ENCODE measurements around the gene TMEM174. TPM values are rescaled to one million over a fixed set of nuclear protein-coding genes. Genes with fewer than 3 reads are reported as not detected.
"Not testable (repeated sequence)": the region's sequence is repeated elsewhere in the genome, so short reads cannot be mapped to it uniquely, and the experiment has no call there.

Gene TMEM174
- total RNA-seq, 3 donors from 2014 or later, result not detected

- Histone ChIP-seq H3K4me1 (no peaks in the 10 kb centered on the region), H3K9me3 (no peaks in the 10 kb centered on the region), H3K4me3 (peak overlapping the region; percentile 30 to 66 (median 46)), H3K36me3 (no peaks in the 10 kb centered on the region), H3K27ac (peak overlapping the region; percentile 11 to 33), H3K27me3 (peaks cover 0 to 26% of the 10 kb centered on the region in 2 donors)
- peak; percentile 57 to 75 for DNase-seq (ENCODE audit: low spot score in 2 of 2)
- intact Hi-C loops (cut with DNase I; ENCODE audit: low total_unique reads), result no loop called here
- peak; percentile 73 to 86 (median 79) for TF ChIP-seq CTCF (IDR thresholded peaks at IDR 0.05)
- no peak for TF ChIP-seq POLR2A (IDR thresholded peaks at IDR 0.05)
- peak in 1 of 3 donors; percentile 56 for TF ChIP-seq POLR2AphosphoS5 (IDR thresholded peaks at IDR 0.05)
These were observed 43.1 kb downstream of the TMEM174 start for GRCh38 chr5:73215891-73216610.

GRCh38 chr5:73218552-73219171 is 45.7 kb downstream of the TMEM174 start:
- H3K9me3 ChIP-seq, result no peaks in the 10 kb centered on the region
- intact Hi-C loops (cut with DNase I; ENCODE audit: low total_unique reads), result no loop called here
- H3K4me1 ChIP-seq, result no peaks in the 10 kb centered on the region
- H3K36me3 ChIP-seq, result no peaks in the 10 kb centered on the region
- TF ChIP-seq POLR2A (IDR thresholded peaks at IDR 0.05), result no peak
- no peak for TF ChIP-seq CTCF (IDR thresholded peaks at IDR 0.05)
- no peak for TF ChIP-seq POLR2AphosphoS5 (IDR thresholded peaks at IDR 0.05)
- no peak for DNase-seq (ENCODE audit: low spot score in 2 of 2)
- H3K27ac ChIP-seq, result no peak overlapping the region
- H3K27me3 ChIP-seq, result peaks cover 0 to 21% of the 10 kb centered on the region in 2 donors
- no peak overlapping the region for H3K4me3 ChIP-seq

GRCh38 chr5:73219336-73219735 is 46.3 kb downstream of the TMEM174 start:
- DNase-seq (ENCODE audit: low spot score in 2 of 2); H3K27ac ChIP-seq; intact Hi-C loops (cut with DNase I; ENCODE audit: low total_unique reads); H3K4me1 ChIP-seq; H3K36me3 ChIP-seq; H3K9me3 ChIP-seq; H3K4me3 ChIP-seq: not testable (repeated sequence)
- peaks cover 0 to 14% of the 10 kb centered on the region in 2 donors for H3K27me3 ChIP-seq

- no peaks in the 10 kb centered on the region for H3K4me1 ChIP-seq
- H3K27me3 ChIP-seq, result peaks cover 0 to 15% of the 10 kb centered on the region in 2 donors
- DNase-seq (ENCODE audit: low spot score in 2 of 2), result no peak
- no peak overlapping the region for H3K4me3 ChIP-seq
- TF ChIP-seq POLR2AphosphoS5 (IDR thresholded peaks at IDR 0.05) (no peak), CTCF (IDR thresholded peaks at IDR 0.05) (no peak), POLR2A (IDR thresholded peaks at IDR 0.05) (no peak)
- H3K27ac ChIP-seq, result no peak overlapping the region
- intact Hi-C loops (cut with DNase I; ENCODE audit: low total_unique reads), result no loop called here
- no peaks in the 10 kb centered on the region for H3K36me3 ChIP-seq
- no peaks in the 10 kb centered on the region for H3K9me3 ChIP-seq
These were observed 48.2 kb downstream of the TMEM174 start for GRCh38 chr5:73221161-73221560.

DNA sequence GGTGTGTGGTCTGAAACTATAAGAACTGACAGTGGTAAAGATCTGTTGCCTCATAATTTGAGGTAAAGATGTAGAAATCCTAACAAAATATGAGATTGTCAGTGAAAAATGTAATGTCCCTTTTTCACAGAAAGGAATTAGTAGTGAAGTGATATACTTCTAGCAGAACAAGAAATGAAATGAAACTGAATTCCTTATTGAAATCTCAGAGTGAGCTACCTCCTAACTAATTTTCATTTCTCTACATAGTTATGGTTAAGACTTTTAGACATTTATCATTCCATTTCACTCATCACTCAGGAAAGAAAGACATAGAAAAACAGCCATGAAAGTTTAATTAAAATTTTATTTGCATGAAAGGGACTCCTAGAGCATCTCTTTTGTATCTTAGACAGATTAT is 48.7 kb downstream of the TMEM174 start:
- DNase-seq (ENCODE audit: low spot score in 2 of 2), result no peak
- intact Hi-C loops (cut with DNase I; ENCODE audit: low total_unique reads), result no loop called here
- no peak overlapping the region for H3K27ac ChIP-seq
- H3K27me3 ChIP-seq, result peaks cover 0 to 17% of the 10 kb centered on the region in 2 donors
- no peaks in the 10 kb centered on the region for H3K4me1 ChIP-seq
- H3K36me3 ChIP-seq, result no peaks in the 10 kb centered on the region
- TF ChIP-seq POLR2A (IDR thresholded peaks at IDR 0.05), result no peak
- TF ChIP-seq POLR2AphosphoS5 (IDR thresholded peaks at IDR 0.05), result no peak
- TF ChIP-seq CTCF (IDR thresholded peaks at IDR 0.05), result no peak
- H3K9me3 ChIP-seq, result no peaks in the 10 kb centered on the region
- no peak overlapping the region for H3K4me3 ChIP-seq

Measured in breast epithelium (tissue), 4 donors.